ENCODE data around the gene GLDN. TPM values are rescaled to one million over a fixed set of nuclear protein-coding genes. Genes with fewer than 3 reads are reported as not detected.

The GLDN gene
- total RNA-seq, 1 donor from 2014 or later: 0.34 TPM

DNA sequence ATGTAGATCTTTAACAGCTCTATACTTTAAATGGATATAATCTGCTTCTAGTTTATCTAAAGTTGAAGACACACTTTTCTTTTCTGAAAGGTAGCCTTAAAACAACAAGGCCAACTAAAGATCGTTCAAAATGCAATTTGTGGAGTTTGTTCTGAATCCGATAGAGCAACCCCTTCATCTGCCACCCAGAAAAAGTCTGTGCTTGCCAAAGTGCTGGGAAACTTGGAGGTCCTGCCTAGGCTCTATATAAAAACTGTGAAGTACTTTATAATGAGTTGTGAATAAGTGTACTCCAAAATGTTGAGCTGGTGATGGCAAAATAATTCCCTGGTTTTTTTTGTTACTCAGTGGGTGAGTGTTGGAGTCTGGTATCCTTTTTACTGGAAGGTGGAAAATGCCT is 12.5 kb downstream of the GLDN start:
- Mint-ChIP-seq H3K27me3 (ENCODE audit: low read depth) (peaks cover 20% of the 10 kb centered on the region), H3K4me3 (ENCODE audit: low read depth) (no peak overlapping the region), H3K9me3 (no peaks in the 10 kb centered on the region), H3K27ac (no peak overlapping the region), H3K4me1 (ENCODE audit: low read depth) (peaks cover 1% of the 10 kb centered on the region), H3K36me3 (ENCODE audit: low read depth) (no peaks in the 10 kb centered on the region)
- DNase-seq (ENCODE audit: low spot score): no peak
- intact Hi-C loops (cut with micrococcal nuclease): no loop called here

DNA sequence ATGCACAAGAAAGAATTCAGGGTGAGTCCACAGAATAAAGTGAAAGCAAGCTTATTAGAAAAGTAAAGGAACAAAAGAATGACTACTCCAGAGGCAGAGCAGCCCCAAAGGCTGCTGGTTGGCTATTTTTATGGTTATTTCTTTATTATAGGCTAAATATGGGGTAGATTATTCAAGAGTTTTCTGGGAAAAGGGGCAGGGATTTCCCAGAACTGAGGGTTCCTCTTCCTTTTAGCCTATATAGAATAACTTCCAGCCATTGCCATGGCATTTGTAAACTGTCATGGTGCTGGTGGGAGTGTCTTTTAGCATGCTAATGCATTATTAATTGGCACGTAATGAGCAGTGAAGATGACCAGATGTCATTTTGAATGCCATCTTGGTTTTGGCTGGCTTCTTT is 13.6 kb downstream of the GLDN start:
- Mint-ChIP-seq H3K27ac (no peak overlapping the region), H3K27me3 (ENCODE audit: low read depth) (peaks cover 20% of the 10 kb centered on the region), H3K36me3 (ENCODE audit: low read depth) (no peaks in the 10 kb centered on the region), H3K4me1 (ENCODE audit: low read depth) (peaks cover 1% of the 10 kb centered on the region), H3K9me3 (no peaks in the 10 kb centered on the region), H3K4me3 (ENCODE audit: low read depth) (no peak overlapping the region)
- intact Hi-C loops (cut with micrococcal nuclease): no loop called here
- DNase-seq (ENCODE audit: low spot score): no peak

DNA sequence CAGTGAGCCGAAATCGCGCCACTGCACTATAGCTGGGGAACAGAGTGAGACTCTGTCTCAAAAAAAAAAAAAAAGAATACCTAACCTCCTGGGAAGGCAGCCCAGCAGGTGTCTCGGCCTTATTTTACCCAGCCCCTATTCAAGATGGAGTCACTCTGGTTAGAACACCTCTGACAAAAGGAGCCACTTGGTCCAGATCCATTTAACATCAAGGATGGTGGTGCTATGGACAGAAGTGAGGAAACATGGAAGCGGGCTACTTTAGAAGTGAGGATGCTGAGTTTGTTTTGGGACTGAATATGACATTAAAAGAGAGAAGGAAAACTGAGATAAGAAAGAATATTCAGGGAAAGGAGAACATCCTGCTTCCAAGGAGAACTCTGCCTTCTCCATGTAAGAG is 14.7 kb downstream of the GLDN start:
- intact Hi-C loops (cut with micrococcal nuclease): no loop called here
- H3K4me1 Mint-ChIP-seq (ENCODE audit: low read depth): peaks cover 1% of the 10 kb centered on the region
- H3K27ac Mint-ChIP-seq: no peak overlapping the region
- H3K4me3 Mint-ChIP-seq (ENCODE audit: low read depth): no peak overlapping the region
- DNase-seq (ENCODE audit: low spot score): no peak
- H3K27me3 Mint-ChIP-seq (ENCODE audit: low read depth): peaks cover 17% of the 10 kb centered on the region
- H3K9me3 Mint-ChIP-seq: no peaks in the 10 kb centered on the region
- H3K36me3 Mint-ChIP-seq (ENCODE audit: low read depth): no peaks in the 10 kb centered on the region

DNA sequence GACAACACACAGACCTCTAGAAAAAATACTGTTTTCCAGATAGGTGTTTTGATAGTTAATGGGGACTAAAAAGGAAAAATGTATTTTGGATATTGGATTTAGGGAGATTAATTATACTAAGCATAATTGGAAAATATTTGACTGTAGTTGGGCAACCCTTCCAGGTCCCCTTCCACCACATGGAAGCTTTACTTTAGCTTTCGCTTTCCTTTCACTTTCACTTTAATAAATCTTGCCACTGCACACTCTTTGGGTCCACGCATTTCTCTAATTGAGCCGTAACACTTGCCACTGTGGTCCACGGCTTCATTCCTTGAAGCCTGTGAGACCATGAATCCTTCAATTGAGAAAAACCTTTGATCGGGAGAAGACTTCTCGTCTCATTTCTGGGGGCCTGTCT is 15.5 kb downstream of the GLDN start:
- Mint-ChIP-seq H3K4me1 (ENCODE audit: low read depth) (peaks cover 1% of the 10 kb centered on the region), H3K9me3 (no peaks in the 10 kb centered on the region), H3K27ac (no peak overlapping the region), H3K36me3 (ENCODE audit: low read depth) (no peaks in the 10 kb centered on the region), H3K4me3 (ENCODE audit: low read depth) (no peak overlapping the region), H3K27me3 (ENCODE audit: low read depth) (peaks cover 14% of the 10 kb centered on the region)
- intact Hi-C loops (cut with micrococcal nuclease): no loop called here
- no peak for DNase-seq (ENCODE audit: low spot score)

DNA sequence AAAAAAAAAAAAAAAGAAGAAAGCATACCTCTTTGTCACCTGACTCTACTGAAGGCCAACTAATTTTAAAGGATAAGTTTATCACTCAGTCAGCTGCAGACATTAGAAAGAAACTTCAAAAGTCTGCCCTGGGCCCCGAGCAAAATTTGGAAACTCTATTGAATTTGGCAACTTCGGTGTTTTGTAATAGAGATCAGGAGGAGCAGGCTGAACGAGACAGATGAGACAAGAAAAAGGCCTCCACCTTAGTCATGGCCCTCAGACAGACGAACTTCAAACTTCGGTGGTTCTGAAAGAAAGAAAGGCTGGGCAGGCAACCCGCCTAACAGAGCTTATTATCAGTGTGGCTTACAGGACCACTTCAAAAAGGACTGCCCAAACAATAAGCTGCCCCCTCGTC is 18.5 kb downstream of the GLDN start:
- Mint-ChIP-seq H3K27ac (no peak overlapping the region), H3K4me3 (ENCODE audit: low read depth) (no peak overlapping the region), H3K9me3 (no peaks in the 10 kb centered on the region), H3K4me1 (ENCODE audit: low read depth) (peaks cover 1% of the 10 kb centered on the region), H3K27me3 (ENCODE audit: low read depth) (peaks cover 4% of the 10 kb centered on the region), H3K36me3 (ENCODE audit: low read depth) (no peaks in the 10 kb centered on the region)
- intact Hi-C loops (cut with micrococcal nuclease): no loop called here
- no peak for DNase-seq (ENCODE audit: low spot score)

DNA sequence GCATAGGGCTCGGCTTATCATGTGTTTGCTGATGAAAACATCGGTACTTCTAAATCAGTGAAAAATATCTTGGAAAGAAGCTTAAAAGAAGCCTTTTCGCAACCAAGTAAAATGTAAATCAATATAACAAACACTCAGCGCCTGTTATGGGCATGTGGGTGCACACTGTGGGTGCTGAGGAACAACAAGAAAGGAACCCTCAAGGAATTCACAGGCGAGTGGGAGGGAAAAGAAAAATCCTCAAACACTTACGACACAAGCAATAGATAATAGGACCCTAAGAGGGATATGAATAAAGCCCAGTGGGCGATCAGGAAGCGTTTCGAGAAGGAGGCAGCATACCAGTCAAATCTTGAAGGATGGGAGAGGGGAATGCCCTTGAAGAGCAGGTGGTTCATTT is 21.9 kb downstream of the GLDN start:
- H3K4me1 Mint-ChIP-seq (ENCODE audit: low read depth): no peaks in the 10 kb centered on the region
- intact Hi-C loops (cut with micrococcal nuclease): no loop called here
- no peak overlapping the region for H3K4me3 Mint-ChIP-seq (ENCODE audit: low read depth)
- H3K9me3 Mint-ChIP-seq: no peaks in the 10 kb centered on the region
- no peak for DNase-seq (ENCODE audit: low spot score)
- no peak overlapping the region for H3K27ac Mint-ChIP-seq
- H3K36me3 Mint-ChIP-seq (ENCODE audit: low read depth): no peaks in the 10 kb centered on the region
- peaks cover 6% of the 10 kb centered on the region for H3K27me3 Mint-ChIP-seq (ENCODE audit: low read depth)

DNA sequence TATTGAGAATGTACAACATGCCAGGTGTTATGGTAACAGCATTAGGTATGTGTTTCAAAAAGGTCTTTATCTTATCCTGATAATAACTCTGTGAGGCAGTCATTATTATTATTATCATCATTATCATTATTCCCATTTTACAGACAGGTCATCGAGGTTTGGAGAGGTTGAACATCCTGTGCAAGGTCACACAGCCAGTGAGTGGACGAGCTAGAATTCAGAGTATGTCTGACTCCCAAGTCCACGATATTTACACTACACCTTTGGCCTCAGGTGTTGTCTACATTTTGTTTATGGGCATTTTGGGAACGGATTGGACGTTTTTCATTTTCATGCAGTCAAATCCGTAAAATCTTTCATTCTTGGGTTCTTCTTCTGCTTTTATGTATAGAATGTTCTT is 24.0 kb downstream of the GLDN start:
- H3K27ac Mint-ChIP-seq: no peak overlapping the region
- no peaks in the 10 kb centered on the region for H3K4me1 Mint-ChIP-seq (ENCODE audit: low read depth)
- H3K27me3 Mint-ChIP-seq (ENCODE audit: low read depth): peaks cover 6% of the 10 kb centered on the region
- no peak for DNase-seq (ENCODE audit: low spot score)
- no peaks in the 10 kb centered on the region for H3K9me3 Mint-ChIP-seq
- intact Hi-C loops (cut with micrococcal nuclease): no loop called here
- H3K36me3 Mint-ChIP-seq (ENCODE audit: low read depth): no peaks in the 10 kb centered on the region
- H3K4me3 Mint-ChIP-seq (ENCODE audit: low read depth): no peak overlapping the region

DNA sequence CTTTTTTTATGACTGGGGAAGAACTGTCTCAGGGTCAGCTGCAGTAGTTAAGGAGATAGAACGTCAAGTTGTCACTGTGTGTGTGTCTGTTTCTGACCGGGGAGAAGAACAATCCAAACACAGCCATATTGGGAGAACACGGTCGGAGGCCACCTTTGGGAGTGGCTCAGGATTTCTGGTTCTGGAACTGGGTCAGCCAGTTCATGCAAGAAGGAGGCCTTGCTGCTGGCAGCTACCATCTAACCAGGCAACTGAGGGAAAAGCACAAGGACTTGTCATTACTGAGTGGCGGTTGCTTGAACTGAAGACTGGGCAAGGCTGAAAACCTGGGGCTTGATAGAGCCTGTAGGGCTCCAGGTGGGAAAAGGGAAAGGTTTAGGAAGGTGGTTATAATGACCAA is 24.6 kb downstream of the GLDN start:
- DNase-seq (ENCODE audit: low spot score): no peak
- intact Hi-C loops (cut with micrococcal nuclease): no loop called here
- no peak overlapping the region for H3K27ac Mint-ChIP-seq
- no peaks in the 10 kb centered on the region for H3K36me3 Mint-ChIP-seq (ENCODE audit: low read depth)
- no peak overlapping the region for H3K4me3 Mint-ChIP-seq (ENCODE audit: low read depth)
- H3K4me1 Mint-ChIP-seq (ENCODE audit: low read depth): no peaks in the 10 kb centered on the region
- H3K27me3 Mint-ChIP-seq (ENCODE audit: low read depth): peaks cover 6% of the 10 kb centered on the region
- no peaks in the 10 kb centered on the region for H3K9me3 Mint-ChIP-seq

DNA sequence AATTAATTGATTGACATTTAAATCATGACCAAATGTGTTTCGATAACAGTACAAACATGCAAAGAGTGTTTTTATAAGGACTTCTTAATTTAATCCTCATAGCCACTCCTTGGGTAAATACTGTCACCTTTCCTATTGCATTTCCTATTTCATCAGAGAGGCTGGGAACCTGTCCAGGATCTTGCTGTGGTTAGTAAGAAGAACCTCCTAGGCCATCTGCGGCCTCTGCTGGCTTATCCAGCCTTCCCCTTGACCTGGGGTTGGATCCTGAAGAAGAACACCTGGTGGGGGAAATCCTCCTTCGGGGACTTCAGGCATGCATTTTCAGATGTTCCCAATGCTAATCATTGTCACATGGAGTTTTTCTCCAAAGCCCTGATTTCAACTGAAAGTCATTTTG is 25.5 kb downstream of the GLDN start:
- no peak for DNase-seq (ENCODE audit: low spot score)
- H3K36me3 Mint-ChIP-seq (ENCODE audit: low read depth): no peaks in the 10 kb centered on the region
- intact Hi-C loops (cut with micrococcal nuclease): no loop called here
- H3K4me1 Mint-ChIP-seq (ENCODE audit: low read depth): no peaks in the 10 kb centered on the region
- H3K9me3 Mint-ChIP-seq: no peaks in the 10 kb centered on the region
- H3K27me3 Mint-ChIP-seq (ENCODE audit: low read depth): peaks cover 6% of the 10 kb centered on the region
- no peak overlapping the region for H3K4me3 Mint-ChIP-seq (ENCODE audit: low read depth)
- no peak overlapping the region for H3K27ac Mint-ChIP-seq

DNA sequence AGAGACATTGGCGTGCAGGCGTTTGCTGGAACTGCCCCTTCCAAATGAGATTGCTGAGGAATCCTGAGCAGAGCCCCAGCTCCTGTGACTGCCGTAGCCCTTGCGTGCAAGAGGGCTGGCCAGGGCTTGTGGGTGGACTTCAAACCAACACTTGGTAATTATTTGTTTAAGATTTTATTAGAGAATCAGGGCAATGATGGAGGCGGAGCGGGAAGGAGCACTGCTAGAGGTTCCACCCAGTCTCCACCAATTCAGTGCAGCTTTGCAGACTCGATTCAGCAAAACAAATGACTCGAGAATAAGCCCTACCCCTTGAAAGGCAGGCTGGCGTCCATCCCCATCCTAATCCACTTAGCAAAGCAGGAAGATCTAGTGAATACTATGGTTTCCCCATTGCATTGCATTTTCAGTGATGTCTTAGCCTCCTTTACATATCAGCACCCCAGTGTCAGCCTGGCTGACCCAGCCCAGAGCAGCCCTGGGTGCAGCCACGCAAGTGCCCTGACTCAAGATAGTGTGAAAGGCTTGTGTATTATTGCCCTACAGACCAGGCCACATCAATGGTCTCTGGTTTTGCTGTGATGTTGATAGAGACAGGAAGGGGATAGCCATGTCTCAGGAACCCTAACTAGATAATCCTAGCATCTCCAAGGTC is 26.0 kb downstream of the GLDN start:
- Mint-ChIP-seq H3K4me1 (ENCODE audit: low read depth) (no peaks in the 10 kb centered on the region), H3K27me3 (ENCODE audit: low read depth) (peaks cover 6% of the 10 kb centered on the region), H3K27ac (no peak overlapping the region), H3K4me3 (ENCODE audit: low read depth) (no peak overlapping the region), H3K9me3 (no peaks in the 10 kb centered on the region), H3K36me3 (ENCODE audit: low read depth) (no peaks in the 10 kb centered on the region)
- intact Hi-C loops (cut with micrococcal nuclease): no loop called here
- no peak for DNase-seq (ENCODE audit: low spot score)

DNA sequence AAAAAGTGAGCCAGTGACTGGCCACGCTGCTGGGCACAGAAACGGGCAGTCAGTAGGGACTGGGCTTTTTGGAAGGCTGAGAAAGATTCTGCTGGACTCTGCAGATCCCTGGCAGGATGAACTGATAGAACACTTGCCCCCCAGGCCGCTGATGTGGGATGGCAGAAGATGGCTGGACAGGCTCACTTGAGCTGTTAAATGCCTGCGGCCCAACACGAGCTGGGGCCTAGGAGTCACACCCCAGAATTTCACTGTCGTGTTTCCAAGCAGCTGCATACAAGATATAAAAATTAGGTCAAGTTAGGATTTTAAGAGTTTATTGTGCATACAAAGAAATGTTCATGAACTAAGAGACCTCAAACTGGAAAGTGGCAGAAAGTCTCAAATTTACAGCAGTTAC is 26.9 kb downstream of the GLDN start:
- H3K27me3 Mint-ChIP-seq (ENCODE audit: low read depth): peaks cover 6% of the 10 kb centered on the region
- no peak overlapping the region for H3K4me3 Mint-ChIP-seq (ENCODE audit: low read depth)
- intact Hi-C loops (cut with micrococcal nuclease): no loop called here
- no peak overlapping the region for H3K27ac Mint-ChIP-seq
- no peaks in the 10 kb centered on the region for H3K9me3 Mint-ChIP-seq
- DNase-seq (ENCODE audit: low spot score): no peak
- H3K36me3 Mint-ChIP-seq (ENCODE audit: low read depth): no peaks in the 10 kb centered on the region
- no peaks in the 10 kb centered on the region for H3K4me1 Mint-ChIP-seq (ENCODE audit: low read depth)

DNA sequence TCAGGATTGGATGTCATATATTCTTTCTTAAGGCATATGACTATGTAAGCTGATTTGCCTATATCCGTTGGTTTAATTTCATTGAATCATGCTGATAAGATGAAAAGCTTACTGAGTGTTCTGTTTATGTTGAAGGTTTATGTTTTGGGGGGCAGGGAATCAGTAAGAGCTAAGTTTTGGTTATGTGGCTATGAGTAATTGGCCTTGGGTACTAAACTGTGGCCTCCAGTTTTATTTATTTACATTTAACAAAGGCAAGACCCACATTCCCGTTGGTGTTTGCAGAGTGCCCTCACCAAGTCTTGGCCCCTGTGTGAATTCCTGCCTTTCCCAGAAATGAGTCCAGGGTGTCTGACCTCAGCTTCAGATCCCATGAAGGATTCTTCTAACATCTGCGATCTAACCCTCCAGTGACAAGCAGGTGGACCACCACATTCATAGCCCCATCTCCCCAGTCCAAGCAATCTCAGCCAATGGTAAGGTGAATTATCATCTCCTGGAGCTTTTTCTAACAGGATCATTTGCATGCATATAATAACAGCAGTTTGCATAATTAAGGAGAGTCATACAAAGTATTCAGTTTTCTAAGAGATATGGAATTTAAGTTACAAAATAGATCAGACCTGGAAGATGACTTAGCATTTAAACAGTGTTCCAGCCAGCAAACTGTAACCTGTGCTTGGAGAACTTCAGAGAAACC is 27.4 kb downstream of the GLDN start:
- Mint-ChIP-seq H3K9me3 (no peaks in the 10 kb centered on the region), H3K27me3 (ENCODE audit: low read depth) (peaks cover 6% of the 10 kb centered on the region), H3K27ac (no peak overlapping the region), H3K36me3 (ENCODE audit: low read depth) (no peaks in the 10 kb centered on the region), H3K4me3 (ENCODE audit: low read depth) (no peak overlapping the region), H3K4me1 (ENCODE audit: low read depth) (no peaks in the 10 kb centered on the region)
- no peak for DNase-seq (ENCODE audit: low spot score)
- intact Hi-C loops (cut with micrococcal nuclease): no loop called here

DNA sequence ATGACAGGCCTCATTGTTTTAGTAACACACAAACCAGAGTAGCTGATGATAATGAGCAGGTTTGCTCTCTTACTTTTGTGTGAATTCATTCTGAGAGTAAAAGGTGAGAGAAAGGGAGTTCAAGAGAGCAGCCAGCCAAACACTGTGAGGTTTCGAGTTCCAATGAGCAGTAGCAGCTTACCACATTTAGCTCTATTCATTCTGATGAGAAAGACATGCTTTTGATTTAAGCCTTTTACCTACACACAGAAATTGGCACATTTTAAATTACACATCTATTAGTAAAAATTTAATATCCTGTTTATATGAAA is 28.0 kb downstream of the GLDN start:
- intact Hi-C loops (cut with micrococcal nuclease): no loop called here
- Mint-ChIP-seq H3K9me3 (no peaks in the 10 kb centered on the region), H3K4me3 (ENCODE audit: low read depth) (no peak overlapping the region)

DNA sequence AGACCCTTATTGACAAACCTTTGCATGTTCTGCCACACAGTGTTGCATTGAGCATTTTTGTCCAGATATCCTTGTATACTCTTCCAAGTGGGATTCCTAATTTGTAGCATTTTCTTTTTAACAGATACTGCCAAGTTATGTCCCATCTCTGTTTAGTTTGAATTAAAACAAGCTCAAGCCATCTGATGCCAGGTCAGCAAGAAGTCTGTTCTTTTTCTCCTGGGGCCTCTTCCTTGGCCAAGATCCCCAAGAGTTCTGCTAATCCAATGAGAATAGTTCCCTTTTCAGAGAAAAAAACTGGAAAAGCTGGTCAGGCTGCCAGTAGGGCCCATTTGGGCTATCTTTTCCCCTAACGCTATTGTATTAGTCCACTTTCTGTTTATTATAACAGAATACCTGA is 29.8 kb downstream of the GLDN start:
- Mint-ChIP-seq H3K27ac (no peak overlapping the region), H3K4me3 (ENCODE audit: low read depth) (no peak overlapping the region), H3K27me3 (ENCODE audit: low read depth) (no peaks in the 10 kb centered on the region), H3K9me3 (no peaks in the 10 kb centered on the region), H3K36me3 (ENCODE audit: low read depth) (no peaks in the 10 kb centered on the region), H3K4me1 (ENCODE audit: low read depth) (no peaks in the 10 kb centered on the region)
- intact Hi-C loops (cut with micrococcal nuclease): no loop called here
- no peak for DNase-seq (ENCODE audit: low spot score)

More for the DNA sequence above, 28.0 kb downstream of the GLDN start:
- H3K27me3 Mint-ChIP-seq (ENCODE audit: low read depth): peaks cover 6% of the 10 kb centered on the region
- no peaks in the 10 kb centered on the region for H3K36me3 Mint-ChIP-seq (ENCODE audit: low read depth)
- DNase-seq (ENCODE audit: low spot score): no peak
- H3K27ac Mint-ChIP-seq: no peak overlapping the region
- H3K4me1 Mint-ChIP-seq (ENCODE audit: low read depth): no peaks in the 10 kb centered on the region
